ENCODE measurements around the gene MYO9B. TPM values are rescaled to one million over a fixed set of nuclear protein-coding genes. Genes with fewer than 3 reads are reported as not detected.

Gene MYO9B
- total RNA-seq, 2 experiments from 2014 or later, result 100 to 104 TPM

- Mint-ChIP-seq H3K36me3 (peaks cover 10% of the 10 kb centered on the region), H3K4me1 (ENCODE audit: low read depth) (peaks cover 8% of the 10 kb centered on the region), H3K4me3 (no peak overlapping the region), H3K27me3 (no peaks in the 10 kb centered on the region), H3K9me3 (no peaks in the 10 kb centered on the region), H3K27ac (no peak overlapping the region)
- CTCF ChIA-PET, result no interaction called here
- POLR2A ChIA-PET, result no interaction called here
- DNase-seq, result no peak
- intact Hi-C loops (cut with micrococcal nuclease), result no loop called here
Measured at GRCh38 chr19:17112700-17113099, 37.1 kb downstream of the MYO9B start.

GRCh38 chr19:17113127-17113785, 37.7 kb downstream of the MYO9B start:
- no peaks in the 10 kb centered on the region for H3K9me3 Mint-ChIP-seq
- intact Hi-C loops (cut with micrococcal nuclease), result no loop called here
- H3K4me3 Mint-ChIP-seq, result no peak overlapping the region
- H3K36me3 Mint-ChIP-seq, result peaks cover 10% of the 10 kb centered on the region
- ChIA-PET POLR2A (no interaction called here), CTCF (no interaction called here)
- H3K4me1 Mint-ChIP-seq (ENCODE audit: low read depth), result peaks cover 3% of the 10 kb centered on the region
- H3K27ac Mint-ChIP-seq, result no peak overlapping the region
- DNase-seq, result no peak
- no peaks in the 10 kb centered on the region for H3K27me3 Mint-ChIP-seq

DNA sequence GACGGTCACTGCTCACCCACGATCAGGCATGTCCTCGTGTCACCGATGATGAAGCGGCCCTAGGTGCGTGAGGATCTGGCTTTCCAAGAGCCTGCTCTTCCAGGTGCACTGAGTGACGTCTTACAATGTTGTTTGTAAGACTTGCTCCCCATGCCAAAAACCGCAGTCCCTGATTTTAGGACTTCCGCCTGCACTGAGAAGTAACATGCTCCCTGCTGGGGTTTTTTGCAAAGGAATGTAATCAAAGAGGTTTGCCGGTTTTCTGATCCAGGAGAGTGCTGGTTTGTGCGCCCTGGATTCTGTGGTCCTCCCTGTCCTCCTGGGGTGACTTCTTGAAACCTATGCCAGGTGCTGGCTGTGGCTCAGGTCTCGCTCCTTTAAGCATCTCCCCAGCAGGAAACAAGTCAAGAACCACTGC, 38.8 kb downstream of the MYO9B start:
- H3K4me3 Mint-ChIP-seq, result no peak overlapping the region
- H3K27me3 Mint-ChIP-seq, result no peaks in the 10 kb centered on the region
- peaks cover 17% of the 10 kb centered on the region for H3K36me3 Mint-ChIP-seq
- no peak overlapping the region for H3K27ac Mint-ChIP-seq
- no peaks in the 10 kb centered on the region for H3K9me3 Mint-ChIP-seq
- ChIA-PET CTCF (no interaction called here), POLR2A (no interaction called here)
- intact Hi-C loops (cut with micrococcal nuclease), result no loop called here
- H3K4me1 Mint-ChIP-seq (ENCODE audit: low read depth), result peaks cover 2% of the 10 kb centered on the region
- no peak for DNase-seq

- Mint-ChIP-seq H3K4me1 (ENCODE audit: low read depth) (peaks cover 10% of the 10 kb centered on the region), H3K27me3 (no peaks in the 10 kb centered on the region), H3K9me3 (no peaks in the 10 kb centered on the region), H3K4me3 (no peak overlapping the region), H3K36me3 (peaks cover 17% of the 10 kb centered on the region), H3K27ac (peak overlapping the region; percentile 9)
- POLR2A ChIA-PET, result no interaction called here
- CTCF ChIA-PET, result no interaction called here
- intact Hi-C loops (cut with micrococcal nuclease), result no loop called here
- no peak for DNase-seq
Measured at GRCh38 chr19:17116996-17117702, 41.6 kb downstream of the MYO9B start.

DNA sequence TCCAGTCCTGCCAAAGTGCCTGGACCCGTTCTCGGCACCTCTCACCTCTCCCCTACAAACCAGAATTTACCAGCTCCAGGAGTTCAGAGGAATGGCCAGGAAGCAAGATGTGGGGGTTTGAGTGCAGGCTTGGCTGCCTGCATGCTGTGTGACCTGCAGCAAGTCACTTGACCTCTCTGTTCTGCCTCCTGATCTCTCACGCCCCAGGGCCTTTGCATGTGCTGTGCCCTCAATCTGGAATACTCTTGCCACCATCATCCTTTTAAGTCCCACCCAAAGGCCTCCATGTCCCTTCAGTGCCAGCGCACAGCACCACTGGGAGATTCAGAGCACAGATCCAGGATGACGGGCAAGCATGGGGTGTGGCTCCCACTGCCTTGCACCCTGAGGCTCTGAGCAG, 43.4 kb downstream of the MYO9B start:
- Mint-ChIP-seq H3K4me1 (ENCODE audit: low read depth) (peaks cover 13% of the 10 kb centered on the region), H3K36me3 (peaks cover 23% of the 10 kb centered on the region), H3K27ac (no peak overlapping the region), H3K27me3 (no peaks in the 10 kb centered on the region), H3K9me3 (peaks cover 2% of the 10 kb centered on the region), H3K4me3 (no peak overlapping the region)
- POLR2A ChIA-PET, result no interaction called here
- intact Hi-C loops (cut with micrococcal nuclease), result no loop called here
- CTCF ChIA-PET, result no interaction called here
- DNase-seq, result no peak

GRCh38 chr19:17121736-17122293, 46.2 kb downstream of the MYO9B start:
- H3K9me3 Mint-ChIP-seq, result peaks cover 2% of the 10 kb centered on the region
- POLR2A ChIA-PET, result no interaction called here
- intact Hi-C loops (cut with micrococcal nuclease), result no loop called here
- CTCF ChIA-PET, result interaction anchor here (0.6 to 0.7 kb wide), 2 partner anchors 136 to 1419 kb away, joined by 3 read pairs; no protein-coding TSS in a partner anchor
- H3K27ac Mint-ChIP-seq, result peak overlapping the region; percentile 65
- peaks cover 34% of the 10 kb centered on the region for H3K4me1 Mint-ChIP-seq (ENCODE audit: low read depth)
- peak; percentile 34 for DNase-seq
- no peaks in the 10 kb centered on the region for H3K27me3 Mint-ChIP-seq
- H3K36me3 Mint-ChIP-seq, result peaks cover 21% of the 10 kb centered on the region
- no peak overlapping the region for H3K4me3 Mint-ChIP-seq

DNA sequence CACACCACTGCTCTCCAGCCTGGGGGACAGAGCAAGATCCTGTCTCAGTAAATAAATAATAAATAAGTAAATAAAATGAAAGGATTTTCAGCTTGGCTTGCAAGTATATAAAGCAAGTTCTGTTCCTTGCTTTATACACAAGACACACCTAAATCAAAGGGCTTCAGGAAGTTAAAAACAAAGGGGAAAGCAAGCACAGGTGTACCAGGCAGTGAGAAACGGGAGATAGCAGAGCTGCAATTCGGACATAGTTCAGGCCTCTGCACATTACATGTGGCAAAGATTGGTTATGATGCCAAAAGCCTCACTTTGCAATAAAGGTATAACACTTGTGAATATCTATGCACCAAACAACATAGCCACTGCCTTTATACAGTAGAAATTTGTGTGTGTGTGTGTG, 47.5 kb downstream of the MYO9B start:
- Mint-ChIP-seq H3K4me3 (no peak overlapping the region), H3K27ac (no peak overlapping the region), H3K4me1 (ENCODE audit: low read depth) (peaks cover 44% of the 10 kb centered on the region), H3K27me3 (no peaks in the 10 kb centered on the region), H3K36me3 (peaks cover 25% of the 10 kb centered on the region), H3K9me3 (peaks cover 2% of the 10 kb centered on the region)
- DNase-seq, result no peak
- POLR2A ChIA-PET, result no interaction called here
- CTCF ChIA-PET, result no interaction called here
- intact Hi-C loops (cut with micrococcal nuclease), result no loop called here

GRCh38 chr19:17124025-17124424, 48.4 kb downstream of the MYO9B start:
- intact Hi-C loops (cut with micrococcal nuclease), result no loop called here
- Mint-ChIP-seq H3K36me3 (peaks cover 22% of the 10 kb centered on the region), H3K9me3 (peaks cover 2% of the 10 kb centered on the region), H3K27ac (peak overlapping the region; percentile 7), H3K4me1 (ENCODE audit: low read depth) (peaks cover 44% of the 10 kb centered on the region), H3K4me3 (no peak overlapping the region), H3K27me3 (no peaks in the 10 kb centered on the region)
- ChIA-PET POLR2A (no interaction called here), CTCF (interaction anchor here (0.6 to 2.1 kb wide), 3 partner anchors 21 to 34 kb away, joined by 3 to 8 read pairs (median 3); no protein-coding TSS in a partner anchor)
- no peak for DNase-seq

DNA sequence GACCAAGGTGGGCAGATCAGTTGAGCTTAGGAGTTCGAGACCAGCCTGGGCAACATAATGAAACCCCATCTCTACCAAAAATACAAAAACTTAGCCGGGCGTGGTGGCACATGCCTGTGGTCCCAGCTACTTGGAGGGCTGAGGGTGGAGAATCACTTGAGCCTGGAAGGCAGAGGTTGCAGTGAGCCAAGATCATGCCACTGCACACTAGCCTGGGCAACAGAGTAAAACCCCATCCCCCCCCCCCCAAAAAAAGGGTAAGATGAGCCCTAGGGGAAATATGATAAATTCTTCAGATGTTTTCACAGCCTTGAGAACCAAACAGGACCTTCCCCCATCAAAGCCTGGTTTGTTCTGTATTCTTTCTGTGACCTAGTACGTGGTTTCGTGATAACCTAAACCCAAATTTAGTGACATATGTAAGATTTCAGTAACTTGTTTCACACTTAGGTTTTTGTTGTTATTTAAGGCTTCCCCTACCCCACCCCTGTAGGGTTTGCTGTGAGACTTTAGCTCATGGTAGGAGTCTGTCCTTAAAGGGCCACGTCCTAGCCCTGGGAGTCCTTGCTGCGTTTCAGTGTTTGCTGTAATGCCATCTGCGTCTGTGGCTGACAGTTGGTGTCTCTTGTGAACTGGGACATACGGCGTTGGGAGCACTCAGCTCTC, 49.6 kb downstream of the MYO9B start:
- peak overlapping the region; percentile 65 for H3K4me3 Mint-ChIP-seq
- ChIA-PET CTCF (interaction anchor here (0.9 to 2.1 kb wide), 5 partner anchors 22 to 89 kb away, joined by 3 to 8 read pairs (median 3); no protein-coding TSS in a partner anchor), POLR2A (interaction anchor here (0.8 to 1.6 kb wide), 7 partner anchors 16 to 110 kb away, joined by 3 to 6 read pairs (median 3); partner anchors contain the start of gene HAUS8)
- peak overlapping the region; percentile 92 for H3K27ac Mint-ChIP-seq
- intact Hi-C loops (cut with micrococcal nuclease), result loop anchor here (1.0 to 5.0 kb wide), 4 partner anchors 45 to 92 kb away; partner anchors contain the start of genes HAUS8, MYO9B and USE1
- peaks cover 2% of the 10 kb centered on the region for H3K9me3 Mint-ChIP-seq
- peaks cover 16% of the 10 kb centered on the region for H3K36me3 Mint-ChIP-seq
- H3K27me3 Mint-ChIP-seq, result no peaks in the 10 kb centered on the region
- peaks cover 42% of the 10 kb centered on the region for H3K4me1 Mint-ChIP-seq (ENCODE audit: low read depth)
- peak; percentile 24 for DNase-seq

DNA sequence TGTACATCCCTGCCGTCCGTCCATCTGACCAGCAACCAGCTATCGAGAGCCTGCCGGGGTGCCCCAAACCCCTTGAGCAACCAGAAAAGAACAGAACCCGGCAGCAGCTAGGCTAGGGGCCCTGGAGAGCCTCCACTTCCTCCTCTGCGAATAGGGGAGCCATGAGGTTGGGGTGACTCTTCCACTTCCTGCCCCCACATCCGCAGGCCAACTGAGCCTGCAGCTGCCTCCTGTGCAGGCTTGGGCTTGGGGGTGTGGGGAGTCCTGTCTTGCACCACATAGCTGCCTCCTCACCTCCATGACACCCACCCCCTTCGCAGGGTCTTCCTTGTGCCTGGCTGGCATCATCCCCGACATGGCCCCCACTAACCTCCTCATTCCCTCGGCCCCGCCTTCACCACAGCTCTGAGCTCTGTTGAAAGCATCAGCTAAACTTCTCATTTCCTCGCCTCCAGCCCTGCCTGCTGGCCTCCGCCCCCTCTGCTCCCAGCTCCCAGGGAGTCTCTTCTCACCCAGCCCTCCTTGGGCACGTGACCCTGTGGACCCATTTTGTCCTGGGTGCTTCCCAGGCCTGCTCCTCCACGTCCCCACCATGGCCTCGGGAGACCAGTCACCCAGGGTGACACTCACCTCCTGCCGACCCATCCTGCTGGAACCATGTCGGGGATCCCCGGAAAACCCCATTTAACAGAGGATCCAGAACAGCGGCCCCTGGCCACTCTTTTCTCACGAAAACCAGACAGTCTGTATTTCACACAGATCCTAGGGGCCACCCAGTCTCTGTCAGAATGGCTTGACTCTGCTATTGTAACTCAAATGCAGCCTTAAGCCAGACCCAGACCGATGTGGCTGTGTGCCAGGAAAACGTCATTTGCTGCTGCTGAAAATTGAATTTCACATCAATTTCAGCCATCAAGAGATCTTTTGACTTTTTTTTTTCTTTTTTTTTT, 50.4 kb downstream of the MYO9B start:
- peaks cover 14% of the 10 kb centered on the region for H3K36me3 Mint-ChIP-seq
- DNase-seq, result peak; percentile 82
- peak overlapping the region; percentile 65 for H3K4me3 Mint-ChIP-seq
- peaks cover 2% of the 10 kb centered on the region for H3K9me3 Mint-ChIP-seq
- H3K4me1 Mint-ChIP-seq (ENCODE audit: low read depth), result peaks cover 42% of the 10 kb centered on the region
- intact Hi-C loops (cut with micrococcal nuclease), result loop anchor here (1.0 to 5.0 kb wide), 4 partner anchors 46 to 91 kb away; partner anchors contain the start of genes HAUS8, MYO9B and USE1
- H3K27me3 Mint-ChIP-seq, result no peaks in the 10 kb centered on the region
- CTCF ChIA-PET, result interaction anchor here (0.9 to 2.1 kb wide), 4 partner anchors 23 to 88 kb away, joined by 3 to 8 read pairs (median 4); no protein-coding TSS in a partner anchor
- H3K27ac Mint-ChIP-seq, result peak overlapping the region; percentile 92
- POLR2A ChIA-PET, result interaction anchor here (0.8 to 1.6 kb wide), 7 partner anchors 17 to 110 kb away, joined by 3 to 6 read pairs (median 3); partner anchors contain the start of gene HAUS8

DNA sequence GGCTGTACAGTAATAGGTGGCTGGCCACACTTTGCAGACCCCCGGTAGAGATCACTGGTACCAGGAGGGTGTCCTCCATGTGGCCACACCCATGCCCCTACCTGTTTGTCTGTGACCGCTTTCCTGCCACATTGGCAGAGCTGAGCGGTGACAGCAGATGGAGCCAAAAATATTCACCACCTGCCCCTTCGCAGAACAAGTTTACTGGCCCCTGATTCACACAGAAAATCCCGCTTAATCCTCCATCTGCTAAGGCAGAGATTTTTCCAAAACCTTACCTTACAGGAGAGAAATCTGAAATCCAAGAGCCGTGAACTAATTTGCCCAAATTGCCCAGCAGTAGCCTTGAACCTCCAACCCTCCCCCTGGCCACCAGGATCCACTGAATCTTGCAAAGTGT, 52.1 kb downstream of the MYO9B start:
- ChIA-PET CTCF (no interaction called here), POLR2A (no interaction called here)
- DNase-seq, result no peak
- Mint-ChIP-seq H3K4me3 (no peak overlapping the region), H3K9me3 (no peaks in the 10 kb centered on the region), H3K27me3 (no peaks in the 10 kb centered on the region), H3K27ac (peak overlapping the region; percentile 92), H3K4me1 (ENCODE audit: low read depth) (peaks cover 31% of the 10 kb centered on the region), H3K36me3 (peaks cover 8% of the 10 kb centered on the region)
- intact Hi-C loops (cut with micrococcal nuclease), result loop anchor here (5.0 kb wide), 2 partner anchors 55 to 90 kb away; partner anchors contain the start of gene USE1
